Fibroblast of skin of right biceps (primary cell): ENCODE measurements around the gene AKT1S1.

Source experiments
- DNase-seq: peaks from one replicate; pipeline ENCODE4 v3.0.0-alpha.2; 2013

The AKT1S1 gene

GRCh38 chr19:49907745-49908446 is 30.7 kb upstream of the AKT1S1 start:
- DNase-seq, result no peak

GRCh38 chr19:49906879-49907564 is 29.9 kb upstream of the AKT1S1 start:
- no peak for DNase-seq

- no peak for DNase-seq
These were observed 27.0 kb upstream of the AKT1S1 start for GRCh38 chr19:49904136-49904535.

GRCh38 chr19:49896863-49897621 is 19.9 kb upstream of the AKT1S1 start, which contains the start of gene IL4I1:
TSS of gene IL4I1 (minus strand) at chr19:49896887. CDS start at chr19:49896160, 727 bp downstream.
- peak; percentile 11 for DNase-seq

- no peak for DNase-seq
These were observed 18.6 kb upstream of the AKT1S1 start for GRCh38 chr19:49895566-49896297.

GRCh38 chr19:49894879-49895565 is 17.9 kb upstream of the AKT1S1 start:
- no peak for DNase-seq

GRCh38 chr19:49894011-49894664 is 17.0 kb upstream of the AKT1S1 start:
- no peak for DNase-seq

GRCh38 chr19:49892716-49893115 is 15.6 kb upstream of the AKT1S1 start:
- DNase-seq, result no peak

GRCh38 chr19:49891393-49891792 is 14.2 kb upstream of the AKT1S1 start:
- DNase-seq, result no peak

GRCh38 chr19:49890349-49891311 is 13.5 kb upstream of the AKT1S1 start:
- DNase-seq, result no peak

- peak; percentile 75 for DNase-seq
These were observed 12.7 kb upstream of the AKT1S1 start for GRCh38 chr19:49889687-49890348.

GRCh38 chr19:49889038-49889686 is 12.0 kb upstream of the AKT1S1 start:
- no peak for DNase-seq

GRCh38 chr19:49888510-49888824 is 11.3 kb upstream of the AKT1S1 start:
- no peak for DNase-seq

- no peak for DNase-seq
These were observed 10.7 kb upstream of the AKT1S1 start for GRCh38 chr19:49887665-49888509.

- no peak for DNase-seq
These were observed 10.0 kb upstream of the AKT1S1 start for GRCh38 chr19:49887037-49887664.

- DNase-seq, result no peak
These were observed 7.6 kb upstream of the AKT1S1 start for GRCh38 chr19:49884760-49885159.

- DNase-seq, result no peak
These were observed 7.0 kb upstream of the AKT1S1 start for GRCh38 chr19:49884109-49884508.

GRCh38 chr19:49883094-49883493 is 5.9 kb upstream of the AKT1S1 start:
- DNase-seq, result no peak
